GM19035 (cell line): ENCODE results near the gene TAS2R60.

Experiments
- ATAC-seq: cut with Tn5 transposase; IDR thresholded peaks from one replicate; pipeline ENCODE4 v1.9.1; 2021; ENCODE audit not compliant: unreplicated experiment

The TAS2R60 gene

GRCh38 chr7:143437578-143437977 lies 5.7 kb upstream of the TAS2R60 start:
- ATAC-seq = no peak

DNA sequence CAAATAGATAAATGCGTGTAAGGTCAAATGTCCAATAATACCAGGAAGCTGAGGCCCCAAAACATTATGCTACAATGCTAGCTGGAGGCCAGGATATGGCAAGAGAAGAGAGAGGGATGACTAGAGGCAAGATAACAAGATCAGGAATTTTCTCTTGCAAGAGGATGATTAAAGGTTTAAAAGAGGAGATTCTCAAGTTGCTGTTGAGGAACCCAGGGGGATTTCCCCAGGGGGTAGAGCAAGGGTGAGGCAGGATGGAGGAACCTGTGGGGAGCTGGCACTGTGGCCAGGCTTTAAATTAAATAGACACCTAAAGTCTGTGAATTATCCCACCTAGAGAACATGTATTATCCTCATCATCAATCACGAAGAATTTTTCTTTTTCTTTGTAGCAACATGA lies 3.4 kb upstream of the TAS2R60 start:
- no peak for ATAC-seq

- ATAC-seq = no peak
These were observed 970 bp downstream of the TAS2R60 start for GRCh38 chr7:143444063-143444782.

GRCh38 chr7:143444785-143445184 lies 1.5 kb downstream of the TAS2R60 start:
- ATAC-seq = no peak

DNA sequence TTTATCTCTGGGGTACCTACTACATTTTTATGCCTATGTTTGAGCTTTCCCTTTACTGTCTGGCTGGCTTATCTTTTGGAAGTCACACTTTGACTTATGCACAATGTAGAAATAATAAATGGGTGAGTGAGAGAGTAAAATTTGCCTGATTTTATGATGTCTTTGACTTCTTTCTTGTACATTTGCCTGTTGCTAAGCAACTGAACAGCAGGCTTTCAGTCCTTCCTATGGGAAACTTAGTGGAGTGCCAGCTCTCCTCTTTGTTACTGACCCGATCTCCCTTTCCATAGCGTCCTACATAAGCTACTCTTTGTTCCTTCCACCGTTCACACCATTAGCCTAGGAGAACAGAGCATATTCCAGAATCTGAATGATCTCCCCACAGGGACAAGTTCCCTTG lies 4.2 kb downstream of the TAS2R60 start:
- ATAC-seq = no peak

GRCh38 chr7:143448429-143448828 lies 5.2 kb downstream of the TAS2R60 start:
- ATAC-seq = no peak

GRCh38 chr7:143449793-143450192 lies 6.5 kb downstream of the TAS2R60 start:
- no peak for ATAC-seq

- ATAC-seq = no peak
These were observed 7.9 kb downstream of the TAS2R60 start for GRCh38 chr7:143451122-143451521.

DNA sequence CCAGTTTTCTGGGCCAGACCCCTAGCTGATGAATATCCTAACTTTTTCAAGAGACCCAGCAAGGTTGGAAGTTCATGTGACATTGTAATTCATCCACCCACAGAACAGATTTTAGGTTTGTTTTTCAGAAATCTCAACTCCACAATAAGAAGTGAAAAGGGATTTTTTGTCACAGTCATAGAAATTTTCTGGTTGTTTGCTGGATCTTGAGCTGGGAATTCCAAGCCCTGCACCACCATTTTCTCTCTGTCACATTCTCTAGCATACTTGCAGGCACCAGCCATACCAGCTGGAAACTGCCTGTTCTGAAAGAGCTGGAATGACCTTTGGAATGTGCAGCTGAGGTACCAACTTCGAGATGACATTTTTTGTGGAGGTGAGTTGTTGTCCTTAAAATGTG lies 8.5 kb downstream of the TAS2R60 start:
- ATAC-seq = no peak

- ATAC-seq = no peak
These were observed 9.2 kb downstream of the TAS2R60 start for GRCh38 chr7:143452495-143452894.

DNA sequence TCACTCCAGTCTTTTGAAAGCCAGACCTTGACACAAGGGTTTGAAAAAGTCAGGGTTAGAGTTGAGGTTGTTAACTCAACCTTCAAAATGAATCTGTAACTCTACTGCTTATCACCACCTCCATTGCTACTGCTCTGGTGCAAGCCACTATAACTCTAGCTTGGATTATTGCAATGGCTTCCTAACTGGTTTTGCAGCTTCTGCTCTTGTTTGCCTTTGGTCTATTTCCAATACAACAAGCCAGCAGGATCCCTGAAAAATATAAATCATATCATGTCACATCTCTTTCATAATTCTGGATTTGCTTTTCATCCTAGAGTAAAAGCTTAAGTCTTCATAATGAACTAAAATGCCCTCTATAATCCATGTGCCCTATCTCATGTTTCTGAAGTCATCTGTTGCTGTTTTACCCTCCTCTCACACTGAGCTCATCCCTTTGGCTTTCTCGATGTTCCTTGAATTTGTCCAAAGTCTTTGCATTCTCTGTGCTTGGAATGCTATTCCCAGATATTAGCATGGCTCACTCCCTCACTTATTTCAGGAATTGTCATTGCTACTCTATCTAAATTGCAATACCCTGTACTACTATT lies 10.9 kb downstream of the TAS2R60 start:
- ATAC-seq = no peak

GRCh38 chr7:143455491-143455890 lies 12.2 kb downstream of the TAS2R60 start:
- ATAC-seq = no peak

GRCh38 chr7:143455942-143456341 lies 12.7 kb downstream of the TAS2R60 start:
- ATAC-seq = no peak

DNA sequence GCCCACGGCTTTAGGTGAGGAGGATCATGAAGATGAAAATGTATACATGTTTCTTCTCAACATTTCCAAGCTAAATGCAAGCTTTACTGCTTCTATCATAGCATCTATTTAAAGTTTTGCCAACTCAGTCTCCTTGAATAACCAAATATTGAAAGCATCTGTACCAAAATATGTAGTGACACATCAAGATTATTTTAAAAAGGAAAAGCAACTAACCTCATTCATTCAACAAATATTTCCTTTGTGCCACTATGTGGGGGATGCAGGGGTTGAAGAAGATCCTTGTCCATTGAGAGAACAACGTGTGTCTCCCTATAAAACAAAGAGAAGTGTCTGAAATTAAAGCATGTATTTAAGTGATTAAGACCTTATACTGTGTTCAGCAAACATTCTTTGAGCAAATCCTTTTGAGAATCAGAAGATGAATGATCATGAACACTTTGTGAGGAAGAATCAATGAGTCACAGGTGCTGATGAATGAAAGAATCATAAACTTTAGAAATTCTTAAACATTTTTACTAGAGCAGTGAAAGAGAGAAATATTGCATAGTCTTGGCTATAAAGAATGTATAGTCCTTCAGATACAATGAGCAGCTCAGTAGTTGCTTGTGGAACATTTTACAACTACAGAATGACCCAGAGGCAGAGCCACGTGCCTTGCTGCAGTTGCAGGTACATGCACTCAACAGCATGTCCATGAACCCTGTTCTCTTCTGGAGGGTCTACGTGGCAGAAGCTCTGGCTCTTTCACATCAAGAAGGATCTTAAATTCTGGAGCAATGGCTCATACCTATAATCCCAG lies 13.9 kb downstream of the TAS2R60 start:
- ATAC-seq = no peak

- ATAC-seq = peak; percentile 80
These were observed 15.0 kb downstream of the TAS2R60 start for GRCh38 chr7:143458263-143458662.

DNA sequence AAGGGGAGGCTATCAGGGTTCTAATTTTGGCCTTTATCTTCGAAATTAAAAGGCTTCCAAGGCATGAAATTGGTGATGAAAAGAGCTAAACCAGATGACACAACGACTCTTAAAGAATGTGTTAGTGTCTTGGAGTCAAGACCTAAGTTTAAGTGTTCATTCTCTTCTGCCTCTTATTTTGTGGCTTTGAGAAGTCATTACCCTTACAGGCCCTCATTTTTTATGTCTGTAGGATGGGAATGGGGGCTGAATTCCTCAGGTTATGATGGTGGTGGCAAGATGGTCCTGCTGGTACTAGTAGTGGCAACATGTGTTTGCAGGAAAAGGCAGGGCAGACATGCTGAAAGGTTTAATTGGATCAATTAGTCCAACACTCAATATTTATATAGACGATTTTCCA lies 15.4 kb downstream of the TAS2R60 start:
- no peak for ATAC-seq

GRCh38 chr7:143459359-143459758 lies 16.1 kb downstream of the TAS2R60 start:
- no peak for ATAC-seq

- no peak for ATAC-seq
These were observed 17.2 kb downstream of the TAS2R60 start for GRCh38 chr7:143460271-143460979.

DNA sequence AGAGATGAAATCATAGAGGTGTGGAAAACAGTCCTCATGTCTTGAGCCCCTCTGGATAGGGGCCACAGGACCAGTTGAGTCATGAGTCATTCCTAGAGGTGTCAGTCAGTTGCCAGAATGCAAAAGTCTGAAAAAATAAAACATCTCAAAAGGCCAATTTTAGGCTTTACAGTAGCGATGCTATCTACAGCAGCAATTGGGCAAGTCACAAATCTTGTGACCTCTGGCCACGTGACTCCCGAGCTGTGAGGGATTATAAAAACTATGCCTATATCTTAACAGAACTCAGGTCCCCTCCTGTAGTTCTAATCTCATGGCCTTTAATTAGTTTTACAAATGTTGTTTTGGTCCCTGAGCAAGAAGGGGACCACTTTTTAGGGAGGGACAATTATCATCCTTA lies 18.8 kb downstream of the TAS2R60 start:
- no peak for ATAC-seq

GRCh38 chr7:143463556-143463955 lies 20.3 kb downstream of the TAS2R60 start:
- no peak for ATAC-seq

- ATAC-seq = no peak
These were observed 20.7 kb downstream of the TAS2R60 start for GRCh38 chr7:143463957-143464356.
